HEK293 (cell line): ENCODE data around the gene AGAP1.

Source experiments
- KLF10 ChIP-seq: fragments of 450-650 bp; IDR thresholded peaks from 2 replicates; pipeline ENCODE4 v1.5.1; 2018; ENCODE audit warnings: missing biosample characterization, mild to moderate bottlenecking, missing genetic modification characterization
- SP2 ChIP-seq: fragments of 450-650 bp; formaldehyde crosslinking; IDR thresholded peaks from 2 replicates; pipeline ENCODE4 v1.5.1; 2016; ENCODE audit warnings: missing biosample characterization, missing genetic modification characterization
- ZNF629 ChIP-seq: fragments of 450-650 bp; formaldehyde crosslinking; IDR thresholded peaks from 2 replicates; pipeline ENCODE4 v1.5.1; 2017; ENCODE audit warnings: missing biosample characterization, missing genetic modification characterization
- TF ChIP-seq, protein P1 (sequence below): fragments of 450-650 bp; formaldehyde crosslinking; IDR thresholded peaks from 2 replicates; pipeline ENCODE4 v1.5.1; 2016; ENCODE audit warnings: missing biosample characterization, missing genetic modification characterization
- TF ChIP-seq, protein P2 (sequence below): fragments of 450-650 bp; formaldehyde crosslinking; IDR thresholded peaks from 2 replicates; pipeline ENCODE4 v1.5.1; 2016; ENCODE audit warnings: missing biosample characterization, missing genetic modification characterization
- TF ChIP-seq, protein P3 (sequence below): fragments of 450-650 bp; formaldehyde crosslinking; IDR thresholded peaks from 2 replicates; pipeline ENCODE4 v1.5.1; 2016; ENCODE audit warnings: missing biosample characterization, missing genetic modification characterization

DNA sequence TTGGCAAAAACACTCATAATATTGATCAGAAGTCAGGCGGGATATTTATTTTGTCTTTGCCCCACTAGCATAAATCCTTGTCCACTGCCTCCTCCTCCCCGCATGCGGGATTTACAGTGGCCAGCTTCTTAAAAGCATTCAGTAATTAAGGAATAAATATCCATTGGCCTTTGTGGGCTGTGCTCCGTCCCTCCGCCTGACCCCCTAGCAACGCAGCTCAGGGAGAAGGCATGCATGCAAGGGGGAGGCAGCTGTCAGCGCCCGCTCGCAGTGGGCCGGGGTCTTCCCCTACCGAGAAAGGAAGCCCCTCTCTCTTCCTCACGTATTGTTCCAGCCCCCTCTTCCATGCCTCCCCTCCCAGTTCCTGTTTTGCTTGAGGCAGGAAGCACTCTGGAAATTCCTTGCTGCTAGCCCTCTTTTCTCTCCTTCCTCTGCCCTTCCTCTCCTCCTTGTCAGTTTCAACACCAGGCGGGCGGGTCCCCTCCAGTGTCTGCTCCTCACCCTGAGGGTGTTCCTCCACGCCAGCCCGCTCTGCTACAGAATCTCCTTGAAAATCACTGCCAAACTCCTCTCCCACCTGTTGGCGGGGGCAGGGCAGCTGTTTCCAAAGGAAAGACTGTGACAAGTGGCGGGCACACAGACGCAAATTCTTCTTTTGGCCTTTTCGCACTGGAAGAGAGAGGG, 614.2 kb downstream of the AGAP1 start:
- no peak for TF ChIP-seq KLF10 (tag by site-specific recombination)
- no peak for TF ChIP-seq SP2 (tag by site-specific recombination)
- TF ChIP-seq, protein P1, sequence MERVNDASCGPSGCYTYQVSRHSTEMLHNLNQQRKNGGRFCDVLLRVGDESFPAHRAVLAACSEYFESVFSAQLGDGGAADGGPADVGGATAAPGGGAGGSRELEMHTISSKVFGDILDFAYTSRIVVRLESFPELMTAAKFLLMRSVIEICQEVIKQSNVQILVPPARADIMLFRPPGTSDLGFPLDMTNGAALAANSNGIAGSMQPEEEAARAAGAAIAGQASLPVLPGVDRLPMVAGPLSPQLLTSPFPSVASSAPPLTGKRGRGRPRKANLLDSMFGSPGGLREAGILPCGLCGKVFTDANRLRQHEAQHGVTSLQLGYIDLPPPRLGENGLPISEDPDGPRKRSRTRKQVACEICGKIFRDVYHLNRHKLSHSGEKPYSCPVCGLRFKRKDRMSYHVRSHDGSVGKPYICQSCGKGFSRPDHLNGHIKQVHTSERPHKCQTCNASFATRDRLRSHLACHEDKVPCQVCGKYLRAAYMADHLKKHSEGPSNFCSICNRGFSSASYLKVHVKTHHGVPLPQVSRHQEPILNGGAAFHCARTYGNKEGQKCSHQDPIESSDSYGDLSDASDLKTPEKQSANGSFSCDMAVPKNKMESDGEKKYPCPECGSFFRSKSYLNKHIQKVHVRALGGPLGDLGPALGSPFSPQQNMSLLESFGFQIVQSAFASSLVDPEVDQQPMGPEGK, result no peak
- TF ChIP-seq, protein P2, sequence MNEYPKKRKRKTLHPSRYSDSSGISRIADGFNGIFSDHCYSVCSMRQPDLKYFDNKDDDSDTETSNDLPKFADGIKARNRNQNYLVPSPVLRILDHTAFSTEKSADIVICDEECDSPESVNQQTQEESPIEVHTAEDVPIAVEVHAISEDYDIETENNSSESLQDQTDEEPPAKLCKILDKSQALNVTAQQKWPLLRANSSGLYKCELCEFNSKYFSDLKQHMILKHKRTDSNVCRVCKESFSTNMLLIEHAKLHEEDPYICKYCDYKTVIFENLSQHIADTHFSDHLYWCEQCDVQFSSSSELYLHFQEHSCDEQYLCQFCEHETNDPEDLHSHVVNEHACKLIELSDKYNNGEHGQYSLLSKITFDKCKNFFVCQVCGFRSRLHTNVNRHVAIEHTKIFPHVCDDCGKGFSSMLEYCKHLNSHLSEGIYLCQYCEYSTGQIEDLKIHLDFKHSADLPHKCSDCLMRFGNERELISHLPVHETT (tag by site-specific recombination), result no peak
- TF ChIP-seq, protein P3, sequence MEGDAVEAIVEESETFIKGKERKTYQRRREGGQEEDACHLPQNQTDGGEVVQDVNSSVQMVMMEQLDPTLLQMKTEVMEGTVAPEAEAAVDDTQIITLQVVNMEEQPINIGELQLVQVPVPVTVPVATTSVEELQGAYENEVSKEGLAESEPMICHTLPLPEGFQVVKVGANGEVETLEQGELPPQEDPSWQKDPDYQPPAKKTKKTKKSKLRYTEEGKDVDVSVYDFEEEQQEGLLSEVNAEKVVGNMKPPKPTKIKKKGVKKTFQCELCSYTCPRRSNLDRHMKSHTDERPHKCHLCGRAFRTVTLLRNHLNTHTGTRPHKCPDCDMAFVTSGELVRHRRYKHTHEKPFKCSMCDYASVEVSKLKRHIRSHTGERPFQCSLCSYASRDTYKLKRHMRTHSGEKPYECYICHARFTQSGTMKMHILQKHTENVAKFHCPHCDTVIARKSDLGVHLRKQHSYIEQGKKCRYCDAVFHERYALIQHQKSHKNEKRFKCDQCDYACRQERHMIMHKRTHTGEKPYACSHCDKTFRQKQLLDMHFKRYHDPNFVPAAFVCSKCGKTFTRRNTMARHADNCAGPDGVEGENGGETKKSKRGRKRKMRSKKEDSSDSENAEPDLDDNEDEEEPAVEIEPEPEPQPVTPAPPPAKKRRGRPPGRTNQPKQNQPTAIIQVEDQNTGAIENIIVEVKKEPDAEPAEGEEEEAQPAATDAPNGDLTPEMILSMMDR (tag by site-specific recombination), result no peak
- TF ChIP-seq ZNF629 (tag by site-specific recombination), result no peak
